Upper lobe of right lung (tissue), 1 donor: ENCODE data around the gene AIDA. TPM values are rescaled to one million over a fixed set of nuclear protein-coding genes. Genes with fewer than 3 reads are reported as not detected.

Source experiments
- ATAC-seq: fragments of 200-7000 bp; cut with Tn5 transposase; one replicate; pipeline ENCODE4 v1.9.1; 2020; ENCODE audit warnings: mild to moderate bottlenecking, moderate library complexity
- DNase-seq: peaks from one replicate; pipeline ENCODE4 v3.0.0-alpha.2; 2020
- H3K27ac ChIP-seq: fragments of 200-600 bp; one replicate; pipeline ENCODE4 v1.8.0; 2022
- H3K27me3 ChIP-seq: fragments of 200-600 bp; one replicate; pipeline ENCODE4 v1.8.0; 2022; ENCODE audit warnings: mild to moderate bottlenecking
- H3K36me3 ChIP-seq: fragments of 200-600 bp; one replicate; pipeline ENCODE4 v1.8.0; 2022
- H3K4me1 ChIP-seq: fragments of 200-600 bp; one replicate; pipeline ENCODE4 v1.8.0; 2022
- H3K4me3 ChIP-seq: fragments of 200-600 bp; one replicate; pipeline ENCODE4 v1.8.0; 2022; ENCODE audit warnings: mild to moderate bottlenecking
- H3K9me3 ChIP-seq: fragments of 200-600 bp; one replicate; pipeline ENCODE4 v1.8.0; 2022
- intact Hi-C: fragments of 100-400 bp; cut with DNase I; formaldehyde crosslinking; loops from one replicate; pipeline ENCODE4 v1.11.0; 2022
- total RNA-seq: library from RNA; stranded (reverse); fragmentation: NEBNext Ultra II Directional; extraction: Animal tissue kit (Norgen Biotek cat#: 25700); gene quantifications from one replicate; pipeline ENCODE4 v1.2.1, GENCODE V29; 2021
- TF ChIP-seq, protein P1 (sequence below): fragments of 200-600 bp; IDR thresholded peaks from one replicate; pipeline ENCODE4 v1.8.0; 2022; ENCODE audit warnings: antibody characterized with exemption
- donor health status: DM: no; HTN: yes; CAD: no; lungs with severe emphysema.

Gene AIDA
- total RNA-seq, 1 donor from 2014 or later, result 91.3 TPM

DNA sequence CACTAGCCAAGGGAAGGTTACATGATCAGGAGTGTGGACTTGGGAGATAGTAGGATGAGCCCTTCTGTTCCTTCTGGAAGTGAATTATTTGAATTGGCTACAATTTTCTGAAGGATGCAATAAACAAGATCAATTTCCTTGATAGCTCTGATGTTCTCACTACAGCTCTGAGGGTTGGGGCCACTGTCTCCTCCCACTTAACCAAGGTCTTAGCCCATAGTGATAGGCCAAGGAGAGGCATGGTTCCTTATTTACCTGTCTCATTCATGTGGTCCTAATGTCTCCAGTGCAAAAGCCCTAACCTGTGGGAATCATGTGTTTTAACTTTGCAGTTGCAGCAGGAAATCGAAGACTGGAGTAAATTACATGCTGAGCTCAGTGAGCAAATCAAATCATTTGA lies 59.6 kb downstream of the AIDA start:
- Histone ChIP-seq H3K27ac (no peak overlapping the region), H3K9me3 (no peaks in the 10 kb centered on the region), H3K4me1 (peaks cover 7% of the 10 kb centered on the region), H3K4me3 (no peak overlapping the region), H3K36me3 (peaks cover 96% of the 10 kb centered on the region), H3K27me3 (no peaks in the 10 kb centered on the region)
- DNase-seq, result no peak
- intact Hi-C loops, result no loop called here
- TF ChIP-seq, protein P1, sequence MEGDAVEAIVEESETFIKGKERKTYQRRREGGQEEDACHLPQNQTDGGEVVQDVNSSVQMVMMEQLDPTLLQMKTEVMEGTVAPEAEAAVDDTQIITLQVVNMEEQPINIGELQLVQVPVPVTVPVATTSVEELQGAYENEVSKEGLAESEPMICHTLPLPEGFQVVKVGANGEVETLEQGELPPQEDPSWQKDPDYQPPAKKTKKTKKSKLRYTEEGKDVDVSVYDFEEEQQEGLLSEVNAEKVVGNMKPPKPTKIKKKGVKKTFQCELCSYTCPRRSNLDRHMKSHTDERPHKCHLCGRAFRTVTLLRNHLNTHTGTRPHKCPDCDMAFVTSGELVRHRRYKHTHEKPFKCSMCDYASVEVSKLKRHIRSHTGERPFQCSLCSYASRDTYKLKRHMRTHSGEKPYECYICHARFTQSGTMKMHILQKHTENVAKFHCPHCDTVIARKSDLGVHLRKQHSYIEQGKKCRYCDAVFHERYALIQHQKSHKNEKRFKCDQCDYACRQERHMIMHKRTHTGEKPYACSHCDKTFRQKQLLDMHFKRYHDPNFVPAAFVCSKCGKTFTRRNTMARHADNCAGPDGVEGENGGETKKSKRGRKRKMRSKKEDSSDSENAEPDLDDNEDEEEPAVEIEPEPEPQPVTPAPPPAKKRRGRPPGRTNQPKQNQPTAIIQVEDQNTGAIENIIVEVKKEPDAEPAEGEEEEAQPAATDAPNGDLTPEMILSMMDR, result no peak
- ATAC-seq, result no peak

DNA sequence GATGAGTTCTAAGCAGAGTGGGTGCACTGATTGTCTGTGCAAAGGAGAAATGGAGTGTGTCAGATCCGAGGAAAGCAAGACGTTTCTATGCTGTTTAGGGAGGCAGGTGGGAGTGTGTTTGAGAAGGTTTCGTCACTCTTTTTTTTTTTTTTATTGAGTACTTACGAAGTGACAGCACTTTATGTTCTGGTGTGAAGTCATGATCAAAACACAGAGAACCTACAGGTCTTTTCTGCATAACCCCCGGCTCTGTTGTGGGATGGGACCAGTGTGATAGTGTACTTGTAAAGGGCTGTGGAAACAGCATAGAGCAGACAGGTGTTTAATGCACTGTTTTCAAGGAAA lies 67.7 kb downstream of the AIDA start:
- DNase-seq (no peak), ATAC-seq (no peak)
- H3K27ac ChIP-seq, result peak overlapping the region; percentile 91
- intact Hi-C loops, result no loop called here
- no peaks in the 10 kb centered on the region for H3K27me3 ChIP-seq
- TF ChIP-seq, protein P1, result no peak
- peak overlapping the region; percentile 62 for H3K4me3 ChIP-seq
- peaks cover 13% of the 10 kb centered on the region for H3K4me1 ChIP-seq
- no peaks in the 10 kb centered on the region for H3K9me3 ChIP-seq
- H3K36me3 ChIP-seq, result peaks cover 43% of the 10 kb centered on the region

DNA sequence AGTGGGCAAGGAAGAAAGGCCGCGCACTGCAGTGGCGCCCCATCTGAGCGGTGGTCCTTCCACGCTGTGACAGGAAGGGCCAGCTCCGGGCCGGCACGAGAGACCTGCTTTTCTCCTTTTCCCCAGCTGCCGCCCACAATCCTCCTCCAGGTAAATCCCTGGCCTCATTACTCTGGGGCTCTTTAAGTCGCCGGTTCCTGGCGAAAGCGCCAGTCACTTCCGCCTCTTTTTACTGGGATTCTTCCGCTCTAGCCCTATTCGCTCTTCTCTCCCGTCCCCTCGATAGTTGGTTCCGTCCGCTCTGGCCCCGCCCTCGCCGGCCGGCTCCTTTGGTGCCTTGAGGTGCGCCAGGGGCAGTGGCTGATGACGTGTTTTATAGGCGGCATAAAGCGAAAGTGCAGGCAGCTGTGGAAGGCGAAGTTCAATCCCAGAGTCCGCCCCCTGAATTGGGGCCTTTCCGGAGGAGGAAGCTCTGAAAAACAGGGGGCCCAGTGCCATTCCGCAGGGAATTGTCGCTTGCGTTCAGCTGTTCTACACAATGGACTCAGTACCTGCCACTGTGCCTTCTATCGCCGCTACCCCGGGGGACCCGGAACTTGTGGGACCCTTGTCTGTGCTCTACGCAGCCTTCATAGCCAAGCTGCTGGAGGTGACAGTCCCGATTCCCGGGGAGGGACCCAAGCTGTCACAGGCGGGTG lies 68.2 kb downstream of the AIDA start:
- Histone ChIP-seq H3K9me3 (no peaks in the 10 kb centered on the region), H3K4me1 (peaks cover 13% of the 10 kb centered on the region), H3K27me3 (no peaks in the 10 kb centered on the region), H3K4me3 (peak overlapping the region; percentile 62), H3K27ac (peak overlapping the region; percentile 91), H3K36me3 (peaks cover 43% of the 10 kb centered on the region)
- intact Hi-C loops, result no loop called here
- DNase-seq (peak; percentile 99), ATAC-seq (peak; percentile 100)
- TF ChIP-seq, protein P1, result no peak

DNA sequence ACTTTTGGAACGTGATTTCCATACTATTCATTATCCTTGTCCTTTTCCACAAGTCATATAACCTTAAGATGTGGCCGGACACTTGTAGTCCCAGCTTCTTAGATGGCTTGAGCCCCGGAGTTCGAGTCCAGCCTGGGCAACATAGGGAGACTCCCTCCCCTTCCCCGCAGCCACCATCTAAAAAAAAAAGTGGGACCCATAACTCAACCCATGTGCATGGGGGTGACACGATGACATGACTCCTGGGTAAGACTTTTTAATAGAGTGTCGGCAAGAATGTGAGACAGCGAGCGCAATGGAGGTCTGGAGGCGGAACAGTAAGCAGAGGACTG lies 68.7 kb downstream of the AIDA start:
- H3K27me3 ChIP-seq, result no peaks in the 10 kb centered on the region
- no peaks in the 10 kb centered on the region for H3K9me3 ChIP-seq
- H3K4me1 ChIP-seq, result peaks cover 13% of the 10 kb centered on the region
- TF ChIP-seq, protein P1, result no peak
- peaks cover 43% of the 10 kb centered on the region for H3K36me3 ChIP-seq
- peak overlapping the region; percentile 91 for H3K27ac ChIP-seq
- intact Hi-C loops, result no loop called here
- ATAC-seq, result peak; percentile 45
- H3K4me3 ChIP-seq, result peak overlapping the region; percentile 62
- DNase-seq, result no peak

DNA sequence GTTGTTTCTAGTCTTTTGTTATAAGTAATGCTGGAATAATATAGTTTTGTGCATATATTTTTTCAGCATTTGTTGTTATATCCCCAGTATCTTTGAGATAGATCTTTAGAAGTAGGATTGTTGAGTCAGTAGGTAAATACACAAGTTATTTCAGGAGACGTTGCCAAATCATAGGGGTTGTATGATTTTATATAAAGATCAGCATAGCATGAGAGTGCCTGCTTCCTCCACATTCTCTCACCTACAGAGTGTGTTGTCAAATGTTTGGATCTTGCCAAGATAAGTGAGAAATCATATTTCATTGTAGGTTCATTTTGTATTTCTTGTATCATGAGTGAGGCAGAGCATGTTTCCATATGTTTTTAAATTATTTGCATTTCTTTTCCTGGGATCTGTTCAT lies 69.8 kb downstream of the AIDA start:
- Histone ChIP-seq H3K4me3 (no peak overlapping the region), H3K9me3 (no peaks in the 10 kb centered on the region), H3K27ac (no peak overlapping the region), H3K36me3 (peaks cover 32% of the 10 kb centered on the region), H3K4me1 (peaks cover 13% of the 10 kb centered on the region), H3K27me3 (no peaks in the 10 kb centered on the region)
- DNase-seq (no peak), ATAC-seq (no peak)
- TF ChIP-seq, protein P1, result no peak
- intact Hi-C loops, result no loop called here
